ENCODE results near the gene SLC25A53.

GRCh38 chrX:104108955-104109354, 47.9 kb downstream of the SLC25A53 start:
- TF ChIP-seq CTCF (IDR thresholded peaks at IDR 0.05) (no peak), POLR2A (IDR thresholded peaks at IDR 0.05) (no peak)
